Coronary artery (tissue), 2 donors: ENCODE results near the gene SOX9.
A peak's percentile ranks its signal among the peaks of the same experiment; 100 is the strongest.

Experiments used
- DNase-seq: peaks from one replicate; pipeline ENCODE4 v3.0.0-alpha.2; 2017; ENCODE audit warnings: low spot score
- H3K27ac ChIP-seq, 2 donors: fragments of 200-600 bp; sonication (generic); one replicate each; pipeline ENCODE4 v1.5.1; 2016 to 2019
- H3K4me3 ChIP-seq: fragments of 200-600 bp; sonication (generic); 2 replicates; pipeline ENCODE4 v1.5.1; 2016; ENCODE audit warnings: mild to moderate bottlenecking, moderate library complexity
- TF ChIP-seq, protein P1 (sequence below): fragments of 200-600 bp; sonication (generic); IDR thresholded peaks from one replicate; pipeline ENCODE4 v1.5.1; 2019; ENCODE audit warnings: antibody characterized with exemption

Gene SOX9

DNA sequence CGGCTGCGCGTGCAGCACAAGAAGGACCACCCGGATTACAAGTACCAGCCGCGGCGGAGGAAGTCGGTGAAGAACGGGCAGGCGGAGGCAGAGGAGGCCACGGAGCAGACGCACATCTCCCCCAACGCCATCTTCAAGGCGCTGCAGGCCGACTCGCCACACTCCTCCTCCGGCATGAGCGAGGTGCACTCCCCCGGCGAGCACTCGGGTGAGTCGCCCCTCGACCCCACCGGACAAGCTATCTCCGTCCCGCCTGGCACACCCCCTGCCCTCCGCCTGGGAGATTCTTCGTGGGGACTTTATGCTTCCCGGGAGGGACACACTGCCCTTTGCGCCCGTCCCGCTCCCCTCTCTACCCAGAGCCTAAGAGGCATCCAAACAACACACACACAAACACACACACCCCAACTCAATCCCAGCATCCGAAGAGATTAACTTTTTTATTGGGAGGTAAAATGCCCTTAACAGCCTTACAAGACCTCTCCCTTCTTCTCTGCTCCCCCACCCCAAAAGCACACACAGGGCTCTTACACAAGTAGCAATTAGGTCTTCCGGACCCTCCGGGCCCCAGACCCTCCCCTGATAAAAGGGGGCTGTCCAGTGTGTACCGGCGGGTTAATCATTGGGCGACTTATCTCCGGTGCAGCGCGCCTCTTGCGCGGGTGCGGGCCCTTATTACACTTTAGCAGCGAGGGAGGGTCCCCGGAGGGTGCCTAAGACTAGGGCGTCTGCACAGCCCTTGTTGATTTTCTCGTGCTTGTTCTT is 2.1 kb downstream of the SOX9 start:
- Histone ChIP-seq H3K27ac (peak overlapping the region in 1 of 2 donors; percentile 69), H3K4me3 (peak overlapping the region; percentile 75)
- TF ChIP-seq, protein P1, sequence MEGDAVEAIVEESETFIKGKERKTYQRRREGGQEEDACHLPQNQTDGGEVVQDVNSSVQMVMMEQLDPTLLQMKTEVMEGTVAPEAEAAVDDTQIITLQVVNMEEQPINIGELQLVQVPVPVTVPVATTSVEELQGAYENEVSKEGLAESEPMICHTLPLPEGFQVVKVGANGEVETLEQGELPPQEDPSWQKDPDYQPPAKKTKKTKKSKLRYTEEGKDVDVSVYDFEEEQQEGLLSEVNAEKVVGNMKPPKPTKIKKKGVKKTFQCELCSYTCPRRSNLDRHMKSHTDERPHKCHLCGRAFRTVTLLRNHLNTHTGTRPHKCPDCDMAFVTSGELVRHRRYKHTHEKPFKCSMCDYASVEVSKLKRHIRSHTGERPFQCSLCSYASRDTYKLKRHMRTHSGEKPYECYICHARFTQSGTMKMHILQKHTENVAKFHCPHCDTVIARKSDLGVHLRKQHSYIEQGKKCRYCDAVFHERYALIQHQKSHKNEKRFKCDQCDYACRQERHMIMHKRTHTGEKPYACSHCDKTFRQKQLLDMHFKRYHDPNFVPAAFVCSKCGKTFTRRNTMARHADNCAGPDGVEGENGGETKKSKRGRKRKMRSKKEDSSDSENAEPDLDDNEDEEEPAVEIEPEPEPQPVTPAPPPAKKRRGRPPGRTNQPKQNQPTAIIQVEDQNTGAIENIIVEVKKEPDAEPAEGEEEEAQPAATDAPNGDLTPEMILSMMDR, result no peak
- no peak for DNase-seq

GRCh38 chr17:72123530-72124437 is 3.0 kb downstream of the SOX9 start:
- Histone ChIP-seq H3K4me3 (peak overlapping the region; percentile 75), H3K27ac (no peak overlapping the region)
- TF ChIP-seq, protein P1, result no peak
- no peak for DNase-seq

GRCh38 chr17:72124438-72124775 is 3.6 kb downstream of the SOX9 start:
- TF ChIP-seq, protein P1, result no peak
- no peak overlapping the region for H3K27ac ChIP-seq
- DNase-seq, result no peak
- no peak overlapping the region for H3K4me3 ChIP-seq

DNA sequence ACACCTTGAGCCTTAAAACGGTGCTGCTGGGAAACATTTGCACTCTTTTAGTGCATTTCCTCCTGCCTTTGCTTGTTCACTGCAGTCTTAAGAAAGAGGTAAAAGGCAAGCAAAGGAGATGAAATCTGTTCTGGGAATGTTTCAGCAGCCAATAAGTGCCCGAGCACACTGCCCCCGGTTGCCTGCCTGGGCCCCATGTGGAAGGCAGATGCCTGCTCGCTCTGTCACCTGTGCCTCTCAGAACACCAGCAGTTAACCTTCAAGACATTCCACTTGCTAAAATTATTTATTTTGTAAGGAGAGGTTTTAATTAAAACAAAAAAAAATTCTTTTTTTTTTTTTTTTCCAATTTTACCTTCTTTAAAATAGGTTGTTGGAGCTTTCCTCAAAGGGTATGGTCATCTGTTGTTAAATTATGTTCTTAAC is 4.4 kb downstream of the SOX9 start:
- no peak overlapping the region for H3K4me3 ChIP-seq
- no peak overlapping the region for H3K27ac ChIP-seq
- TF ChIP-seq, protein P1, result no peak
- DNase-seq, result no peak

GRCh38 chr17:72125742-72126141 is 4.9 kb downstream of the SOX9 start:
- Histone ChIP-seq H3K27ac (no peak overlapping the region), H3K4me3 (no peak overlapping the region)
- no peak for DNase-seq
- TF ChIP-seq, protein P1, result no peak

DNA sequence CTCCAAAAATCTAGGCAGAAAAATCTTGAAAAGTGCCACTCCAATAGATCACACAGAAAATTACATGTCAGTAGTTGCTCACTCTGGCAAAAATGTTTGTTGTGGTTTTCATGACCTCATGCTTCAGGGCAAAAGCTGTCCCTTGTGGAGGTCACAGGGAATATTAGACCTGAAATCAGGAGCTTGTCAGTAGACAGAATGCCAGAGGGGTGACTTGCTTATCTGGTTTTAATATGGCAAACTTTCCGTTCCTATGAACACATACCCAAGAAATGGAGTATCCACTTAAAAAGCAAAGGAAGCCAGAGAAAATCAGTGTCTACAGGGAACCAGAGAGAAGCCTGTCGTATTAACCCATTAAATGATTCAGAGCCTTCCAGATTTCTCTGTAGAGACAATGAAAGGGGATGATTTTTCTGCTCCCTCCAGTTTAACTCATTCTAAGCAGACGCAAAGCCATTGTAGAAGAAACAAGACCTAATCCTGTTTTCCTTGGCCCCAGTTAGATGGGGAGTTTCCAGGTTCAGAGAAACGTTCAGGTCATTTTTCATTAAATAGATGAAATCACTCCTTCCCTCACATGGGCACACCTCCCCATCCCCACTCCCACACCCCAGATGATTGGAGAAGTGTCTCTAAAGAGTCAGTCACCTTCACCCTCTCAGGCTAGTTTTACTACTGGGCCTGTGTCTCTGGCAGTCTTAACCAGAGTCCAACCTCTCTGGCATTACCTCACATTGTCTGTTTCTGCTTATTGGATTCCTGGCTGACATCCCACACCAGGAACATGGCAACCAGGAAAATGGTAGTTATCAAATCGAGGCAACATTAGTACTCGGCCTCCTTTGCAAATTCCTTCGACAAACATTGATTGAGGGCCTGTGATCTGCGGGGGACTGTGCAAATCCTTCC is 6.0 kb downstream of the SOX9 start:
- DNase-seq, result no peak
- Histone ChIP-seq H3K27ac (peak overlapping the region; percentile 7 to 44), H3K4me3 (no peak overlapping the region)

More for the DNA sequence above, 6.0 kb downstream of the SOX9 start:
- TF ChIP-seq, protein P1, result no peak
